ENCODE results near the gene ATP6V0E1. TPM values are rescaled to one million over a fixed set of nuclear protein-coding genes. Genes with fewer than 3 reads are reported as not detected.

The ATP6V0E1 gene
- total RNA-seq, 1 donor from 2014 or later: 137 TPM

GRCh38 chr5:173057062-173057924 is 73.7 kb downstream of the ATP6V0E1 start:
- H3K27me3 Mint-ChIP-seq: no peaks in the 10 kb centered on the region

GRCh38 chr5:173062141-173062540 is 78.6 kb downstream of the ATP6V0E1 start:
- H3K36me3 Mint-ChIP-seq (ENCODE audit: insufficient read depth): peaks cover 14% of the 10 kb centered on the region
- H3K4me1 Mint-ChIP-seq (ENCODE audit: low read depth): peaks cover 16% of the 10 kb centered on the region
- TF ChIP-seq CTCF (IDR thresholded peaks at IDR 0.05; ENCODE audit: unreplicated experiment): no peak
- DNase-seq (ENCODE audit: low spot score, unreplicated experiment): no peak
- no peak overlapping the region for H3K4me3 Mint-ChIP-seq (ENCODE audit: low read depth)
- H3K27me3 Mint-ChIP-seq: no peaks in the 10 kb centered on the region
- peaks cover 7% of the 10 kb centered on the region for H3K9me3 Mint-ChIP-seq (ENCODE audit: low read depth)
- H3K27ac Mint-ChIP-seq: peak overlapping the region; percentile 19

More at GRCh38 chr5:173057062-173057924, 73.7 kb downstream of the ATP6V0E1 start:
- Mint-ChIP-seq H3K4me1 (ENCODE audit: low read depth) (peaks cover 24% of the 10 kb centered on the region), H3K9me3 (ENCODE audit: low read depth) (peaks cover 3% of the 10 kb centered on the region), H3K36me3 (ENCODE audit: insufficient read depth) (peaks cover 7% of the 10 kb centered on the region), H3K27ac (peak overlapping the region; percentile 98), H3K4me3 (ENCODE audit: low read depth) (peak overlapping the region; percentile 91)
- DNase-seq (ENCODE audit: low spot score, unreplicated experiment): peak; percentile 99
- peak; percentile 6 for TF ChIP-seq CTCF (IDR thresholded peaks at IDR 0.05; ENCODE audit: unreplicated experiment)

- H3K27ac Mint-ChIP-seq: peak overlapping the region; percentile 43
- TF ChIP-seq CTCF (IDR thresholded peaks at IDR 0.05; ENCODE audit: unreplicated experiment): no peak
Measured at GRCh38 chr5:173065155-173065554, 81.6 kb downstream of the ATP6V0E1 start.

GRCh38 chr5:173069671-173070070 is 86.1 kb downstream of the ATP6V0E1 start:
- H3K4me1 Mint-ChIP-seq (ENCODE audit: low read depth): peaks cover 2% of the 10 kb centered on the region
- peaks cover 3% of the 10 kb centered on the region for H3K36me3 Mint-ChIP-seq (ENCODE audit: insufficient read depth)
- TF ChIP-seq CTCF (IDR thresholded peaks at IDR 0.05; ENCODE audit: unreplicated experiment): no peak
- no peaks in the 10 kb centered on the region for H3K9me3 Mint-ChIP-seq (ENCODE audit: low read depth)
- no peak overlapping the region for H3K27ac Mint-ChIP-seq
- DNase-seq (ENCODE audit: low spot score, unreplicated experiment): no peak
- no peak overlapping the region for H3K4me3 Mint-ChIP-seq (ENCODE audit: low read depth)
- no peaks in the 10 kb centered on the region for H3K27me3 Mint-ChIP-seq

More at GRCh38 chr5:173065155-173065554, 81.6 kb downstream of the ATP6V0E1 start:
- peaks cover 12% of the 10 kb centered on the region for H3K36me3 Mint-ChIP-seq (ENCODE audit: insufficient read depth)
- DNase-seq (ENCODE audit: low spot score, unreplicated experiment): no peak
- no peaks in the 10 kb centered on the region for H3K27me3 Mint-ChIP-seq
- H3K9me3 Mint-ChIP-seq (ENCODE audit: low read depth): peaks cover 7% of the 10 kb centered on the region
- H3K4me1 Mint-ChIP-seq (ENCODE audit: low read depth): peaks cover 12% of the 10 kb centered on the region
- no peak overlapping the region for H3K4me3 Mint-ChIP-seq (ENCODE audit: low read depth)

GRCh38 chr5:173075137-173075843 is 91.7 kb downstream of the ATP6V0E1 start:
- Mint-ChIP-seq H3K4me3 (ENCODE audit: low read depth) (no peak overlapping the region), H3K9me3 (ENCODE audit: low read depth) (no peaks in the 10 kb centered on the region), H3K4me1 (ENCODE audit: low read depth) (no peaks in the 10 kb centered on the region), H3K27me3 (no peaks in the 10 kb centered on the region), H3K36me3 (ENCODE audit: insufficient read depth) (peaks cover 1% of the 10 kb centered on the region), H3K27ac (no peak overlapping the region)
- DNase-seq (ENCODE audit: low spot score, unreplicated experiment): no peak
- TF ChIP-seq CTCF (IDR thresholded peaks at IDR 0.05; ENCODE audit: unreplicated experiment): no peak

Measured in progenitor cell of endocrine pancreas (in vitro differentiated cells).